ENCODE results near the gene AKR1A1. TPM values are rescaled to one million over a fixed set of nuclear protein-coding genes. Genes with fewer than 3 reads are reported as not detected.
"Not testable (repeated sequence)": the region's sequence is repeated elsewhere in the genome, so short reads cannot be mapped to it uniquely, and the experiment has no call there.

Gene AKR1A1
- total RNA-seq, 1 experiment from 2014 or later = 111 TPM

DNA sequence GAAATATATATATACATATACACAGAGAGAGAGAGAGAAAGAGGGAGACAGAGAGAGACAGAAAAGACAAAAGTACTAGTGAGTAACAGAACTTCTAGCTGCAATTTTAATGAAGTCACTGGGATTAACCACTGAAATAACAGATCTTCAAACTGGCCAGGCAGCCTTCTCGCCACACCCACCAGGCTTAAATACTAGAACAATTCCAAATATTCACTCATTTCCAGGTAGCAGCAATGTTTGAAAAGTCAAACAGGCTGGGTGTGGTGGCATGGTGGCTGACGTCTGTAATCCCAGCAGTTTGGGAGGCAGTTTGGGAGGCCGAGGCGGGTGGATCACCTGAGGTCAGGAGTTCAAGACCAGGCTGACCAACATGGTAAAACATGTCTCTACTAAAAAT is 34.2 kb upstream of the AKR1A1 start:
- no peaks in the 10 kb centered on the region for H3K27me3 Mint-ChIP-seq (ENCODE audit: unreplicated experiment)
- peak overlapping the region; percentile 42 for H3K4me3 Mint-ChIP-seq (ENCODE audit: low read depth, unreplicated experiment)
- TF ChIP-seq, protein P1, sequence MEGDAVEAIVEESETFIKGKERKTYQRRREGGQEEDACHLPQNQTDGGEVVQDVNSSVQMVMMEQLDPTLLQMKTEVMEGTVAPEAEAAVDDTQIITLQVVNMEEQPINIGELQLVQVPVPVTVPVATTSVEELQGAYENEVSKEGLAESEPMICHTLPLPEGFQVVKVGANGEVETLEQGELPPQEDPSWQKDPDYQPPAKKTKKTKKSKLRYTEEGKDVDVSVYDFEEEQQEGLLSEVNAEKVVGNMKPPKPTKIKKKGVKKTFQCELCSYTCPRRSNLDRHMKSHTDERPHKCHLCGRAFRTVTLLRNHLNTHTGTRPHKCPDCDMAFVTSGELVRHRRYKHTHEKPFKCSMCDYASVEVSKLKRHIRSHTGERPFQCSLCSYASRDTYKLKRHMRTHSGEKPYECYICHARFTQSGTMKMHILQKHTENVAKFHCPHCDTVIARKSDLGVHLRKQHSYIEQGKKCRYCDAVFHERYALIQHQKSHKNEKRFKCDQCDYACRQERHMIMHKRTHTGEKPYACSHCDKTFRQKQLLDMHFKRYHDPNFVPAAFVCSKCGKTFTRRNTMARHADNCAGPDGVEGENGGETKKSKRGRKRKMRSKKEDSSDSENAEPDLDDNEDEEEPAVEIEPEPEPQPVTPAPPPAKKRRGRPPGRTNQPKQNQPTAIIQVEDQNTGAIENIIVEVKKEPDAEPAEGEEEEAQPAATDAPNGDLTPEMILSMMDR (IDR thresholded peaks at IDR 0.05; ENCODE audit: unreplicated experiment) = no peak
- peaks cover 58% of the 10 kb centered on the region for H3K4me1 Mint-ChIP-seq (ENCODE audit: low read depth, unreplicated experiment)
- H3K27ac Mint-ChIP-seq (ENCODE audit: unreplicated experiment) = no peak overlapping the region
- intact Hi-C loops (cut with micrococcal nuclease; ENCODE audit: unreplicated experiment) = no loop called here
- CTCF ChIA-PET = interaction anchor here (0.8 kb wide), 1 partner anchor 53 kb away, joined by 3 read pairs; no protein-coding TSS in a partner anchor
- no TSS peak for BruUV-seq (replicated peaks)
- no peaks in the 10 kb centered on the region for H3K9me3 Mint-ChIP-seq (ENCODE audit: low read depth, unreplicated experiment)
- peaks cover 92% of the 10 kb centered on the region for H3K36me3 Mint-ChIP-seq (ENCODE audit: insufficient read depth, unreplicated experiment)
- DNase-seq = no peak

GRCh38 chr1:45518366-45518765 is 32.3 kb upstream of the AKR1A1 start:
- BruUV-seq (replicated peaks); intact Hi-C loops (cut with micrococcal nuclease; ENCODE audit: unreplicated experiment); DNase-seq; H3K27ac Mint-ChIP-seq (ENCODE audit: unreplicated experiment); H3K27me3 Mint-ChIP-seq (ENCODE audit: unreplicated experiment); H3K9me3 Mint-ChIP-seq (ENCODE audit: low read depth, unreplicated experiment): not testable (repeated sequence)
- Mint-ChIP-seq H3K4me3 (ENCODE audit: low read depth, unreplicated experiment) (peak overlapping the region; percentile 84), H3K4me1 (ENCODE audit: low read depth, unreplicated experiment) (peaks cover 65% of the 10 kb centered on the region), H3K36me3 (ENCODE audit: insufficient read depth, unreplicated experiment) (peaks cover 98% of the 10 kb centered on the region)
- CTCF ChIA-PET = interaction anchor here (1.1 kb wide), 1 partner anchor 50 kb away, joined by 3 read pairs; no protein-coding TSS in a partner anchor

GRCh38 chr1:45518910-45519309 is 31.7 kb upstream of the AKR1A1 start:
- CTCF ChIA-PET = interaction anchor here (0.9 to 1.1 kb wide), 2 partner anchors 28 to 50 kb away, joined by 3 read pairs; partner anchors contain the start of gene TESK2
- TF ChIP-seq, protein P1 (IDR thresholded peaks at IDR 0.05; ENCODE audit: unreplicated experiment) = no peak
- Mint-ChIP-seq H3K4me3 (ENCODE audit: low read depth, unreplicated experiment) (peak overlapping the region; percentile 84), H3K27me3 (ENCODE audit: unreplicated experiment) (no peaks in the 10 kb centered on the region), H3K4me1 (ENCODE audit: low read depth, unreplicated experiment) (peaks cover 65% of the 10 kb centered on the region), H3K9me3 (ENCODE audit: low read depth, unreplicated experiment) (no peaks in the 10 kb centered on the region), H3K36me3 (ENCODE audit: insufficient read depth, unreplicated experiment) (peaks cover 92% of the 10 kb centered on the region), H3K27ac (ENCODE audit: unreplicated experiment) (no peak overlapping the region)
- BruUV-seq (replicated peaks) = TSS peak; percentile 12
- DNase-seq = no peak
- intact Hi-C loops (cut with micrococcal nuclease; ENCODE audit: unreplicated experiment) = no loop called here

DNA sequence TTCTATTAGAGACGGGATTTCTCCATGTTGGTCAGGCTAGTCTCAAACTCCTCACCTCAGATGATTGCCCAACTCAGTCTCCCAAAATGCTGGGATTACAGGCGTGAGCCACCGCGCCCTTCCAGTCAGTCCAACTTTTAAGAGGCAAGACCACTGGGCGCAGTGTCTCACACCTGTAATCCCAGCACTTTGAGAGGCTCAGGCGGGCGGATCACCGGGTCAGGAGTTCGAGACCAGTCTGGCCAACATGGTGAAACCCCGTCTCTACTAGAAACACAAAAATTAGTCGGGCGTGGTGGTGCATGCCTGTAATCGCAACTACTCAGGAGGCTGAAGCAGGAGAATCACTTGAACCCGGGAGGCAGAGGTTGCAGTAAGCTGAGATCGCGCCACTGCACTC is 30.9 kb upstream of the AKR1A1 start:
- CTCF ChIA-PET = interaction anchor here (0.7 to 0.9 kb wide), 2 partner anchors 29 to 606 kb away, joined by 3 to 6 read pairs; partner anchors contain the start of gene TESK2
- Mint-ChIP-seq H3K4me3 (ENCODE audit: low read depth, unreplicated experiment) (peak overlapping the region; percentile 84), H3K4me1 (ENCODE audit: low read depth, unreplicated experiment) (peaks cover 61% of the 10 kb centered on the region), H3K27ac (ENCODE audit: unreplicated experiment) (peak overlapping the region; percentile 99), H3K36me3 (ENCODE audit: insufficient read depth, unreplicated experiment) (peaks cover 84% of the 10 kb centered on the region)
- BruUV-seq (replicated peaks); H3K27me3 Mint-ChIP-seq (ENCODE audit: unreplicated experiment); H3K9me3 Mint-ChIP-seq (ENCODE audit: low read depth, unreplicated experiment); intact Hi-C loops (cut with micrococcal nuclease; ENCODE audit: unreplicated experiment); DNase-seq: not testable (repeated sequence)

GRCh38 chr1:45521413-45522323 is 29.0 kb upstream of the AKR1A1 start, which contains the start of gene PRDX1:
PRDX1 (minus strand) TSS chr1:45521884; CDS start chr1:45519043, 2,841 bp downstream.
- H3K4me1 Mint-ChIP-seq (ENCODE audit: low read depth, unreplicated experiment) = peaks cover 56% of the 10 kb centered on the region
- H3K27ac Mint-ChIP-seq (ENCODE audit: unreplicated experiment) = peak within 1 kb of the TSS; percentile 99
- peak; percentile 97 for DNase-seq
- BruUV-seq (replicated peaks) = TSS peak; percentile 100
- CTCF ChIA-PET = interaction anchor here (0.5 to 2.4 kb wide), 5 partner anchors 21 to 444 kb away, joined by 4 to 9 read pairs (median 5); partner anchors contain the start of genes AKR1A1, CCDC163 and MMACHC
- intact Hi-C loops (cut with micrococcal nuclease; ENCODE audit: unreplicated experiment) = loop anchor here (2.0 kb wide), 1 partner anchor 29 kb away; the partner anchor contains the start of gene AKR1A1
- TF ChIP-seq, protein P1 (IDR thresholded peaks at IDR 0.05; ENCODE audit: unreplicated experiment) = no peak
- peaks cover 65% of the 10 kb centered on the region for H3K36me3 Mint-ChIP-seq (ENCODE audit: insufficient read depth, unreplicated experiment)
- H3K9me3 Mint-ChIP-seq (ENCODE audit: low read depth, unreplicated experiment) = no peaks in the 10 kb centered on the region
- no peaks in the 10 kb centered on the region for H3K27me3 Mint-ChIP-seq (ENCODE audit: unreplicated experiment)
- peak within 1 kb of the TSS; percentile 84 for H3K4me3 Mint-ChIP-seq (ENCODE audit: low read depth, unreplicated experiment)

Measured in Calu3 (cell line).